SU-DHL-6 (cell line): ENCODE data around the gene LCOR.

Experiments
- H2AFZ ChIP-seq: fragments of 200-600 bp; sonication (generic); 2 replicates; pipeline ENCODE4 v1.6.1; 2014; ENCODE audit warnings: low read depth, mild to moderate bottlenecking, moderate library complexity, mixed read lengths, antibody characterized with exemption, low read length; ENCODE audit not compliant: severe bottlenecking
- H3F3A ChIP-seq: fragments of 200-600 bp; shearing (Covaris generic); 2 replicates; pipeline ENCODE4 v1.6.0; 2016; ENCODE audit warnings: antibody characterized with exemption, mild to moderate bottlenecking; ENCODE audit not compliant: insufficient read depth
- H3K27ac ChIP-seq: fragments of 200-600 bp; sonication (generic); 2 replicates; pipeline ENCODE4 v1.5.1; 2016; ENCODE audit warnings: low read depth, mild to moderate bottlenecking, low read length, moderate library complexity, mixed read lengths
- H3K27me3 ChIP-seq: fragments of 200-600 bp; sonication (generic), shearing (Covaris generic); 2 replicates; pipeline ENCODE4 v1.6.0; 2014; ENCODE audit warnings: mild to moderate bottlenecking, low read length
- H3K36me3 ChIP-seq: fragments of 200-600 bp; sonication (generic); 2 replicates; pipeline ENCODE4 v1.6.1; 2014; ENCODE audit warnings: mild to moderate bottlenecking, low read length, mixed read lengths
- H3K4me2 ChIP-seq: fragments of 300-600, 200-600 bp; shearing (Covaris generic), sonication (generic); 2 replicates; pipeline ENCODE4 v1.6.0; 2014; ENCODE audit warnings: low read length, low read depth, mild to moderate bottlenecking; ENCODE audit not compliant: poor library complexity, severe bottlenecking
- H3K4me3 ChIP-seq: fragments of 200-600 bp; sonication (generic); 2 replicates; pipeline ENCODE4 v1.5.1; 2014; ENCODE audit warnings: antibody characterized with exemption, low read length, mild to moderate bottlenecking, mixed read lengths; ENCODE audit not compliant: insufficient read depth, poor library complexity, severe bottlenecking
- H3K79me2 ChIP-seq: fragments of 200-600 bp; sonication (generic); 2 replicates; pipeline ENCODE4 v1.6.1; 2014; ENCODE audit warnings: mild to moderate bottlenecking, low read length, moderate library complexity; ENCODE audit not compliant: insufficient read depth
- H3K9ac ChIP-seq: fragments of 200-600 bp; sonication (generic); 2 replicates; pipeline ENCODE4 v1.7.0; 2014; ENCODE audit warnings: mild to moderate bottlenecking, low read length
- H3K9me2 ChIP-seq: fragments of 200-600 bp; sonication (generic); replicated peaks from 2 replicates; pipeline ENCODE4 v1.6.1; 2014; ENCODE audit warnings: low read length; ENCODE audit not compliant: insufficient read depth
- H3K9me3 ChIP-seq: fragments of 200-600 bp; sonication (generic); 2 replicates; pipeline ENCODE4 v1.6.1; 2014; ENCODE audit warnings: low read length, mixed read lengths; ENCODE audit not compliant: insufficient read depth
- H4K20me1 ChIP-seq: fragments of 200-600 bp; sonication (generic); 2 replicates; pipeline ENCODE4 v1.6.1; 2014; ENCODE audit warnings: low read depth, mild to moderate bottlenecking, antibody characterized with exemption, low read length, moderate library complexity, mixed read lengths
- EZH2phosphoT487 ChIP-seq: fragments of 200-600 bp; sonication (generic), shearing (Covaris generic); conservative IDR thresholded peaks from 2 replicates; pipeline ENCODE4 v1.6.1; 2018; ENCODE audit warnings: mild to moderate bottlenecking, antibody characterized with exemption, low read length, moderate library complexity, mixed read lengths
- TF ChIP-seq, protein P1 (sequence below): fragments of 200-600 bp; sonication (generic); IDR thresholded peaks from one replicate; pipeline ENCODE4 v1.5.1; 2017; ENCODE audit warnings: antibody characterized with exemption, mild to moderate bottlenecking, low read length, moderate library complexity; ENCODE audit not compliant: insufficient read depth, poor library complexity, severe bottlenecking

The LCOR gene

GRCh38 chr10:97025613-97026242 is 193.6 kb downstream of the LCOR start:
- no peaks in the 10 kb centered on the region for H3K9me3 ChIP-seq
- no peaks in the 10 kb centered on the region for H3K79me2 ChIP-seq
- no peaks in the 10 kb centered on the region for H3K9me2 ChIP-seq
- H3K27me3 ChIP-seq = no peaks in the 10 kb centered on the region
- H3K4me3 ChIP-seq = no peak overlapping the region
- no peak overlapping the region for H2AFZ ChIP-seq
- H4K20me1 ChIP-seq = no peaks in the 10 kb centered on the region
- no peaks in the 10 kb centered on the region for H3K36me3 ChIP-seq
- H3K4me2 ChIP-seq = no peak overlapping the region
- H3F3A ChIP-seq = no peaks in the 10 kb centered on the region
- TF ChIP-seq, protein P1, sequence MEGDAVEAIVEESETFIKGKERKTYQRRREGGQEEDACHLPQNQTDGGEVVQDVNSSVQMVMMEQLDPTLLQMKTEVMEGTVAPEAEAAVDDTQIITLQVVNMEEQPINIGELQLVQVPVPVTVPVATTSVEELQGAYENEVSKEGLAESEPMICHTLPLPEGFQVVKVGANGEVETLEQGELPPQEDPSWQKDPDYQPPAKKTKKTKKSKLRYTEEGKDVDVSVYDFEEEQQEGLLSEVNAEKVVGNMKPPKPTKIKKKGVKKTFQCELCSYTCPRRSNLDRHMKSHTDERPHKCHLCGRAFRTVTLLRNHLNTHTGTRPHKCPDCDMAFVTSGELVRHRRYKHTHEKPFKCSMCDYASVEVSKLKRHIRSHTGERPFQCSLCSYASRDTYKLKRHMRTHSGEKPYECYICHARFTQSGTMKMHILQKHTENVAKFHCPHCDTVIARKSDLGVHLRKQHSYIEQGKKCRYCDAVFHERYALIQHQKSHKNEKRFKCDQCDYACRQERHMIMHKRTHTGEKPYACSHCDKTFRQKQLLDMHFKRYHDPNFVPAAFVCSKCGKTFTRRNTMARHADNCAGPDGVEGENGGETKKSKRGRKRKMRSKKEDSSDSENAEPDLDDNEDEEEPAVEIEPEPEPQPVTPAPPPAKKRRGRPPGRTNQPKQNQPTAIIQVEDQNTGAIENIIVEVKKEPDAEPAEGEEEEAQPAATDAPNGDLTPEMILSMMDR = peak; percentile 55
- no peak for TF ChIP-seq EZH2phosphoT487
- H3K27ac ChIP-seq = no peak overlapping the region
- H3K9ac ChIP-seq = no peak overlapping the region

- Histone ChIP-seq H3K27ac (no peak overlapping the region), H3K4me3 (no peak overlapping the region), H3K79me2 (no peaks in the 10 kb centered on the region), H3K9me2 (no peaks in the 10 kb centered on the region), H2AFZ (no peak overlapping the region), H3K9me3 (no peaks in the 10 kb centered on the region), H3K36me3 (no peaks in the 10 kb centered on the region), H3K27me3 (no peaks in the 10 kb centered on the region), H3K4me2 (no peak overlapping the region), H3F3A (no peaks in the 10 kb centered on the region), H4K20me1 (no peaks in the 10 kb centered on the region), H3K9ac (no peak overlapping the region)
- TF ChIP-seq, protein P1 = no peak
- no peak for TF ChIP-seq EZH2phosphoT487
These were observed 196.2 kb downstream of the LCOR start for GRCh38 chr10:97028126-97028831.

DNA sequence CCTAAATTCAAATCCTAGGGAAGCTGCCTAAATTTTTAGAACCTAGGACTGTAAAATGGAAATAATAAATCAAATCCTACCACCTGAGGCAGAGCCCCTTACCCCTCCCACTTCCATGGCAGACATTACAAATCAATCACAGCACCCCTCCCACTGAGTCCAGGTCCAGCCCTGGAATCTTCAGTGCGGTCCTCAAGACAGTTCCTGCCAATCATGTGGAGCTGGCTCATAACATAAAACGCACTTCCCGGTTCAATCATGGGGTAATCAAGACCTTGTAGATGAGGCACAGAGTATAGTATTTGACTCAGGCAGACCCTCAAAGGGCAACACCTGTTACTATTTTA is 196.7 kb downstream of the LCOR start:
- Histone ChIP-seq H3F3A (no peaks in the 10 kb centered on the region), H3K4me3 (no peak overlapping the region), H3K27me3 (no peaks in the 10 kb centered on the region), H3K79me2 (no peaks in the 10 kb centered on the region), H3K27ac (no peak overlapping the region), H4K20me1 (no peaks in the 10 kb centered on the region), H3K4me2 (no peak overlapping the region), H2AFZ (no peak overlapping the region), H3K36me3 (no peaks in the 10 kb centered on the region), H3K9me3 (no peaks in the 10 kb centered on the region), H3K9ac (no peak overlapping the region), H3K9me2 (no peaks in the 10 kb centered on the region)
- TF ChIP-seq, protein P1 = no peak
- no peak for TF ChIP-seq EZH2phosphoT487
